ENCODE results near the gene AZU1.
"Not testable (repeated sequence)": the region's sequence is repeated elsewhere in the genome, so short reads cannot be mapped to it uniquely, and the experiment has no call there.

GRCh38 chr19:842802-843179 is 15.2 kb downstream of the AZU1 start:
- not testable (repeated sequence) for TF ChIP-seq EZH2 (IDR thresholded peaks at IDR 0.05; ENCODE audit: insufficient read depth, poor library complexity, severe bottlenecking); EZH2phosphoT487 (IDR thresholded peaks at IDR 0.05; ENCODE audit: insufficient read depth, low read depth)
